Activated T-helper 2 cell treated with anti-CD3 and anti-CD28 coated beads, Interferon-gamma antibody, Interleukin-2, Interleukin-4, amounts not matched to agents 10 μg/mL and 5 μg/mL and 100 μg/mL, durations not matched to agents 14 hours and 24 hours and 36 hours (primary cell): ENCODE data around the gene IBTK. TPM values are rescaled to one million over a fixed set of nuclear protein-coding genes. Genes with fewer than 3 reads are reported as not detected.

Experiments
- total RNA-seq: library from RNA; stranded (reverse); gene quantifications from 2 replicates; pipeline ENCODE4 v1.2.3, GENCODE V29; 2022

Gene IBTK
- total RNA-seq, 1 donor from 2014 or later: 42.5 TPM

Other genes with a start within 250 kb of the IBTK start
- 0.07 TPM in 1 of 2 replicates, not detected in the other for gene TPBG, start 116.1 kb upstream of the IBTK start, total RNA-seq